Measurements from ENCODE around the gene TMEM158. TPM values are rescaled to one million over a fixed set of nuclear protein-coding genes. Genes with fewer than 3 reads are reported as not detected.
A peak's percentile ranks its signal among the peaks of the same experiment; 100 is the strongest.

TMEM158 gene
- total and polyA plus RNA-seq, 2 of the 8 experiments (the other 6 are each of a cell fraction or from before 2014, with no cell fraction given), result 6.8 to 30.3 TPM

- TF ChIP-seq CHD7 (IDR thresholded peaks at IDR 0.05; ENCODE audit: insufficient replicate concordance, low read length), result no peak
- TF ChIP-seq POLR2AphosphoS5 (IDR thresholded peaks at IDR 0.05; ENCODE audit: low read depth, low read length), result no peak
- peak; percentile 97 for TF ChIP-seq MAFK (IDR thresholded peaks at IDR 0.05; ENCODE audit: low read depth, low read length)
- TF ChIP-seq CREB1 (IDR thresholded peaks at IDR 0.05), result peak; percentile 19; the same call in 1 of the 2 replicates
- TF ChIP-seq TBP (IDR thresholded peaks at IDR 0.05; ENCODE audit: low read depth, low read length), result no peak
- TF ChIP-seq POU5F1 (IDR thresholded peaks at IDR 0.05; ENCODE audit: low read depth, low read length), result no peak
- TF ChIP-seq CBX8 (IDR thresholded peaks at IDR 0.05; ENCODE audit: borderline replicate concordance, low read depth, low read length), result no peak
- no peak for TF ChIP-seq YY1 (IDR thresholded peaks at IDR 0.05; ENCODE audit: low read depth, low read length)
- TF ChIP-seq TAF7 (optimal IDR thresholded peaks at IDR 0.05; ENCODE audit: borderline replicate concordance, low read depth, low read length), result no peak
- no peak for TF ChIP-seq GABPA (IDR thresholded peaks at IDR 0.05; ENCODE audit: borderline replicate concordance, insufficient read depth, low read length)
Measured at GRCh38 chr3:45182915-45183871, 42.9 kb downstream of the TMEM158 start (continued).

Data from H1 (cell line).